ENCODE data around the gene CEP72. TPM values are rescaled to one million over a fixed set of nuclear protein-coding genes. Genes with fewer than 3 reads are reported as not detected.

CEP72 gene
- total RNA-seq, 1 donor = 3.3 TPM

- Histone ChIP-seq H3K79me2 (ENCODE audit: insufficient read depth, low read length) (no peaks in the 10 kb centered on the region), H3K27me3 (ENCODE audit: insufficient read depth, low read length) (peaks cover 42% of the 10 kb centered on the region), H2AFZ (ENCODE audit: low read length) (no peak overlapping the region), H3K27ac (ENCODE audit: low read depth, low read length) (no peak overlapping the region), H3K36me3 (ENCODE audit: insufficient read depth, low read length) (no peaks in the 10 kb centered on the region), H3K4me2 (ENCODE audit: insufficient read depth, low read length) (no peak overlapping the region), H3K4me3 (ENCODE audit: insufficient read depth, low read length) (no peak overlapping the region), H4K20me1 (ENCODE audit: insufficient read depth, low read length) (no peaks in the 10 kb centered on the region), H3K4me1 (ENCODE audit: insufficient read depth, low read length) (no peaks in the 10 kb centered on the region), H3K9me3 (ENCODE audit: low read depth, low read length) (no peaks in the 10 kb centered on the region)
- TF ChIP-seq, protein P1, sequence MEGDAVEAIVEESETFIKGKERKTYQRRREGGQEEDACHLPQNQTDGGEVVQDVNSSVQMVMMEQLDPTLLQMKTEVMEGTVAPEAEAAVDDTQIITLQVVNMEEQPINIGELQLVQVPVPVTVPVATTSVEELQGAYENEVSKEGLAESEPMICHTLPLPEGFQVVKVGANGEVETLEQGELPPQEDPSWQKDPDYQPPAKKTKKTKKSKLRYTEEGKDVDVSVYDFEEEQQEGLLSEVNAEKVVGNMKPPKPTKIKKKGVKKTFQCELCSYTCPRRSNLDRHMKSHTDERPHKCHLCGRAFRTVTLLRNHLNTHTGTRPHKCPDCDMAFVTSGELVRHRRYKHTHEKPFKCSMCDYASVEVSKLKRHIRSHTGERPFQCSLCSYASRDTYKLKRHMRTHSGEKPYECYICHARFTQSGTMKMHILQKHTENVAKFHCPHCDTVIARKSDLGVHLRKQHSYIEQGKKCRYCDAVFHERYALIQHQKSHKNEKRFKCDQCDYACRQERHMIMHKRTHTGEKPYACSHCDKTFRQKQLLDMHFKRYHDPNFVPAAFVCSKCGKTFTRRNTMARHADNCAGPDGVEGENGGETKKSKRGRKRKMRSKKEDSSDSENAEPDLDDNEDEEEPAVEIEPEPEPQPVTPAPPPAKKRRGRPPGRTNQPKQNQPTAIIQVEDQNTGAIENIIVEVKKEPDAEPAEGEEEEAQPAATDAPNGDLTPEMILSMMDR (IDR thresholded peaks at IDR 0.05; ENCODE audit: extremely low read depth, low read depth, low read length) = no peak
- no peak for DNase-seq (ENCODE audit: insufficient read length, low spot score, missing footprints)
These were observed 28.5 kb upstream of the CEP72 start for GRCh38 chr5:583645-584044.

DNA sequence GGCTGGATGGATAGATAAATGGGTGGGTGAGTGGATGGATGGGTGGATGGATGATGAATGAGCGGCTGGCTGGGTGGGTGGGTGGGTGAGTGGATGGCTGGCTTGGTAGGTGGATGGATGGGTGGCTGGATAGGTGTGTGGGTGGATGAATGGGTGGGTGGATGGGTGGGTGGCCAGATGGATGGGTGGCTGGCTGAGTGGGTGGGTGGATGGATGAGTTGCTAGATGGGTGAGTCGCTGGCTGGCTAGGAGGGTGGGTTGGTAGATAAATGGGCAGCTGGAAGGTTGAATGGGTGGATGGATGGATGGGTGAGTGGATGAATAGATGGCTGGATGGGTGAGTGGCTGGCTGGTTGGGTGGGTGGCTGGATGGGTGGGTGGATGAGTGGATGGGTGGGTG, 27.9 kb upstream of the CEP72 start:
- peaks cover 42% of the 10 kb centered on the region for H3K27me3 ChIP-seq (ENCODE audit: insufficient read depth, low read length)
- DNase-seq (ENCODE audit: insufficient read length, low spot score, missing footprints) = no peak

GRCh38 chr5:584846-585245, 27.3 kb upstream of the CEP72 start:
- Histone ChIP-seq H3K9me3 (ENCODE audit: low read depth, low read length) (no peaks in the 10 kb centered on the region), H3K36me3 (ENCODE audit: insufficient read depth, low read length) (no peaks in the 10 kb centered on the region), H3K27me3 (ENCODE audit: insufficient read depth, low read length) (peaks cover 36% of the 10 kb centered on the region), H2AFZ (ENCODE audit: low read length) (no peak overlapping the region), H3K79me2 (ENCODE audit: insufficient read depth, low read length) (no peaks in the 10 kb centered on the region), H4K20me1 (ENCODE audit: insufficient read depth, low read length) (no peaks in the 10 kb centered on the region), H3K27ac (ENCODE audit: low read depth, low read length) (no peak overlapping the region), H3K4me2 (ENCODE audit: insufficient read depth, low read length) (no peak overlapping the region), H3K4me3 (ENCODE audit: insufficient read depth, low read length) (no peak overlapping the region), H3K4me1 (ENCODE audit: insufficient read depth, low read length) (no peaks in the 10 kb centered on the region)
- DNase-seq (ENCODE audit: insufficient read length, low spot score, missing footprints) = no peak
- TF ChIP-seq, protein P1 (IDR thresholded peaks at IDR 0.05; ENCODE audit: extremely low read depth, low read depth, low read length) = no peak

More for the DNA sequence above, 27.9 kb upstream of the CEP72 start:
- no peak overlapping the region for H2AFZ ChIP-seq (ENCODE audit: low read length)
- H3K4me2 ChIP-seq (ENCODE audit: insufficient read depth, low read length) = no peak overlapping the region
- H3K27ac ChIP-seq (ENCODE audit: low read depth, low read length) = no peak overlapping the region
- H3K4me1 ChIP-seq (ENCODE audit: insufficient read depth, low read length) = no peaks in the 10 kb centered on the region
- H3K9me3 ChIP-seq (ENCODE audit: low read depth, low read length) = no peaks in the 10 kb centered on the region
- no peaks in the 10 kb centered on the region for H3K36me3 ChIP-seq (ENCODE audit: insufficient read depth, low read length)
- H3K79me2 ChIP-seq (ENCODE audit: insufficient read depth, low read length) = no peaks in the 10 kb centered on the region
- TF ChIP-seq, protein P1 (IDR thresholded peaks at IDR 0.05; ENCODE audit: extremely low read depth, low read depth, low read length) = no peak
- no peak overlapping the region for H3K4me3 ChIP-seq (ENCODE audit: insufficient read depth, low read length)
- H4K20me1 ChIP-seq (ENCODE audit: insufficient read depth, low read length) = no peaks in the 10 kb centered on the region

GRCh38 chr5:585556-585955, 26.6 kb upstream of the CEP72 start:
- Histone ChIP-seq H3K79me2 (ENCODE audit: insufficient read depth, low read length) (no peaks in the 10 kb centered on the region), H4K20me1 (ENCODE audit: insufficient read depth, low read length) (no peaks in the 10 kb centered on the region), H3K27me3 (ENCODE audit: insufficient read depth, low read length) (peaks cover 30% of the 10 kb centered on the region), H2AFZ (ENCODE audit: low read length) (no peak overlapping the region), H3K36me3 (ENCODE audit: insufficient read depth, low read length) (no peaks in the 10 kb centered on the region), H3K4me1 (ENCODE audit: insufficient read depth, low read length) (no peaks in the 10 kb centered on the region), H3K4me2 (ENCODE audit: insufficient read depth, low read length) (no peak overlapping the region), H3K4me3 (ENCODE audit: insufficient read depth, low read length) (no peak overlapping the region), H3K9me3 (ENCODE audit: low read depth, low read length) (no peaks in the 10 kb centered on the region), H3K27ac (ENCODE audit: low read depth, low read length) (no peak overlapping the region)
- DNase-seq (ENCODE audit: insufficient read length, low spot score, missing footprints) = no peak
- TF ChIP-seq, protein P1 (IDR thresholded peaks at IDR 0.05; ENCODE audit: extremely low read depth, low read depth, low read length) = no peak

All from osteoblast (primary cell).